Epidermal melanocyte (primary cell): ENCODE measurements around the gene MCF2L.
"Not testable (repeated sequence)": the region's sequence is repeated elsewhere in the genome, so short reads cannot be mapped to it uniquely, and the experiment has no call there.

Experiments
- DNase-seq: peaks from one replicate; pipeline ENCODE4 v3.0.0; 2011; ENCODE audit warnings: low spot score; ENCODE audit not compliant: insufficient read length

MCF2L gene

GRCh38 chr13:113063091-113063491, 94.1 kb downstream of the MCF2L start:
- DNase-seq, result no peak

DNA sequence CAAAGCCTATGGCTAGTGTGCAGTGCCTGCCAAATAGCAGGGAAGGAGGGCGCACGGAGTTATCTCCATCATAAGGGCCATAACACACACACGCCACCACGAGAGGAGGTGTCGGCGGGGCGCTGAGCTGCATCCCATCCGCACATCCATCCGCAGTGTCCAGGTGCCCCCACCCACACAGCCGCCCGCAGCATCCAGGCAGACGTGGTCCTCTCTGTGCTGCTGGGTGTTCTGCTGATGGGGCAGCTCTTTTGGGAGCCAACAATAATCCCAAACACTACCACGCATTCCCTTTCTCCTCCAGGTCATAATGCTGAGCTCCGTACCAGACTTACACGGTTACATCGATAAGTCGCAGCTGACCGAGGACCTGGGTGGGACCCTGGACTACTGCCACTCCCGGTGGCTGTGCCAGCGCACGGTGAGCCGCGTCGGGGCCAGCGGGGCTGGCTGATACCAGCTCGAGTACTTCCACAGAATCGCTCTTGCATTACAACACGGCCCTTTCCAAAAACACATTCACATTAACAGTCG, 95.1 kb downstream of the MCF2L start:
- DNase-seq, result no peak

DNA sequence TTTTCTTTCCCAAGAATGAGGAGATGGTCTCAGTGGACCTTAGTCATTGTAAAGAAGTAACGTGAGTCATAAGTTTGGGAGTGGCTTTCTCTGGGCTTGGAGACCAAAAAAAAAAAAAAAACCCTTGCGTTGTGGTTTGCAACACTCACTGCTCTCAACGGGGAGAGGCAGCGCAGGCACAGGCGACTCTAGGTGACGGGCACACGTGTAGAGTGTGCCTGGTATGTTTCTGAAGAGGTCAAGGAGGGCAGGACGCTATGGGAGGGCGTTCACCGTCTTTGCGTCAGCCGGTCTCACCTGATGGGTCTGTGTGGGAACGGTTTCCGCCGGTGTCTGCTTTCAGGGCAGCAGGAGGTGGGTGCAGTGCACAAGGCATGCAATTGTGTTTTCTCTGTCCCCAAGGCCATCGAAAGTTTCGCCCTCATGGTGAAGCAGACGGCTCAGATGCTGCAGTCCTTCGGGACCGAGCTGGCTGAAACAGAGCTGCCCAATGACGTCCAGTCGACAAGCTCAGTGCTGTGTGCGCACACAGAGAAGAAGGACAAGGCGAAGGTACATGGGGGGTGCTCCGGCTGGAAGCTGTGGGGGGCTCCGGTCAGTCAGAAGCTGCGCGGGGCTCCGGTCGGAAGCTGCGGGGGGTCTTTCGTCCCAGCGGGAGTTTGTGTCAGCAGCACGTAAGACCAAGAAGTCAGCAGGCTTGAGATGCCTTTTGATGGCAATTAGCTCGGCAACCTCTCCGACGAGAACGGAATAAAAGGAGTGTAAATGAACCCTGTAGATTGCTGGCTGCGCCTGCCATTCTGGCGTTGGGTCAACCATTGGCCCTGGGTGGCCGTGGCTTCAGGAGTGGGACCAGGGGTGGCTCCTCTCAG, 95.8 kb downstream of the MCF2L start:
- no peak for DNase-seq

GRCh38 chr13:113065406-113066141, 96.6 kb downstream of the MCF2L start:
- no peak for DNase-seq

DNA sequence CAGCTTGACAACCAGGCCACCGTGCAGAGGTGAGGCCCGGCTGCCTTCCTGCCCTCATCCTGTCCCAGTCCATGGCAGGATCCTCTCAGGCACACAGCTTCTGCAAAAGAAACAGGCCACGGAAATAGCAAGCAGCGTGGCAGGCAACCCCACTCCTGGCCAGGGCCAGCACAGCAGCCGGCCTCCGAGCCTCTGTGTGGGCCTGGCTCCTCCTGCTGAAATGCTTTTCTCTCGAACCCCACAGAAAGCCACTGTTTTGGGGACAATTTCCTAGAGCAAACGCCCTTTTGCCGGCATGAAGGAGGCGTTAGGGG, 97.1 kb downstream of the MCF2L start:
- DNase-seq, result no peak

DNA sequence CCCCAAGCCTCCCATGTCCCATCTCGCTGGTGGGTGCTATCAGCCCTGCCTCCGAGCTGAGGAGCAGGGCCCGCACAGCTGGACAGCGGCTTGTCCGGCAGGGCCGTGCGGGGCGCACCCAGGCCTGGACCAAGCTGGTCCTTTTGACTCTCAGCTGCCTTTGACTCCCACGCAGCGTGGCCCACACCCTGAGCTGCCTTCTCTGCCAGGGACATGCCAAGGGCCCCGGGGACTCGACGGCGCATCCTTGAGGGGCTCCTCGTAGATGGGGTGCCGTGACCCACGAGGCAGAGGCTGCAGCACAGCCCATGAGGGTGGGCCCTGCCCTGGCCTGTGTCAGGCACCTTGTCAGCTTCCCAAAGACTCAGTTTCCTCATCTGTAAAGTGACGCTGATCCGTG, 97.7 kb downstream of the MCF2L start:
- DNase-seq, result no peak

- DNase-seq, result no peak
These were observed 101.1 kb downstream of the MCF2L start for GRCh38 chr13:113069861-113070805.

DNA sequence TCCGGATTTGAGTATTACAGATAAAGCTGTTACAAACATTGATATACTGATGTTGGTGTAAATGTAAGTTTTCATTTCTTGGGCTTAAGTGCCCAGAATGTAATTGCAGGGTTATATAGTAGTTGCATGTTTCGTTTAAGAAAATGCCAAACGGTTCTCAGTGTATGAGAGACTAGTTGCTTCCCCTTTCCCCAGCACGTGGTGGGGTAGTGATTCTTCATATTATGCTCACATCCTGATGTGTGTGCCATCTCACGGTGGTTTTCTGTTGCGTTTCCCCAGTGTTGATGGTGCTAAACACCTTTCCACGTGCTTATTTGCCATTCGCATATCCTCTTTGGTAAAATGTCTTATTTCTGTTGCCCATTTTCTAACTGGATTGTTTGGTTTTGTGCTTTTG, 101.8 kb downstream of the MCF2L start:
- DNase-seq, result no peak

- no peak for DNase-seq
These were observed 103.4 kb downstream of the MCF2L start for GRCh38 chr13:113072376-113072775.

GRCh38 chr13:113073942-113074341, 104.9 kb downstream of the MCF2L start:
- no peak for DNase-seq

GRCh38 chr13:113074401-113074800, 105.4 kb downstream of the MCF2L start:
- DNase-seq, result no peak

- no peak for DNase-seq
These were observed 105.9 kb downstream of the MCF2L start for GRCh38 chr13:113074876-113075275.

- DNase-seq, result no peak
These were observed 106.7 kb downstream of the MCF2L start for GRCh38 chr13:113075711-113076110.

DNA sequence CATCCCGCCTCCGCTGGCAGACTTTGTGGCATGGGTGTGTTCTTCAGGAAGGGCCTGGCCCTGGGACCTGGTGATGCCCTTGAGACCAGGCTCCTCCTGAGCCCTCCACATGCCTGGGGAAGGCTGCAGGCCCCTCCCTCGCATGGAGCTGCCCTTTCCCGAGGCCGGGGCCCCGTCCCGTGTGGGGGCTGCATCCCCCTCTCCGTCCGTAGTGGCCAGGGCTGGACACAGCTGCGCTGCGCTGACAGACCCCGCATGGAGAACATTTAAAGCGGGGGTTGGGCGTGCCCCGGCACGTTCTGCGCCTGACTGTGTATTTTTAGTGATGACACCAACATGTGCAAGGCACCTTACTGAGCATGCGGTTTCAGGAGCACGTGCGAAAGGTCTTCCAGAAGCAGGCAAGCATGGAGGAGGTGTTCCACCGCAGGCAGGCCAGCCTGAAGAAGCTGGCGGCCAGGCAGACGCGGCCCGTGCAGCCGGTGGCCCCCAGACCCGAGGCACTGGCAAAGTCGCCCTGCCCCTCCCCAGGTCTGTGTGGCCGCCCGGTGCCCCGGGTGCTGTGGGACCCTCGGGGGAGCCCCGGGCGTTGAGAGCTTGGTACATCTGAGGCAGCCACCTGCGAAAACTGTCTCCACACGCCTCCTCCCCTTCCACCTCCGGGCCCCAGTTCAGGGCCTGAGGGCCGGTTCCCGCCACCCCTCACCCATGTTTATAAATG, 107.8 kb downstream of the MCF2L start:
- no peak for DNase-seq

GRCh38 chr13:113077566-113077952, 108.5 kb downstream of the MCF2L start:
- no peak for DNase-seq

- no peak for DNase-seq
These were observed 109.2 kb downstream of the MCF2L start for GRCh38 chr13:113077953-113078901.

- no peak for DNase-seq
These were observed 110.1 kb downstream of the MCF2L start for GRCh38 chr13:113078902-113079780.

- not testable (repeated sequence) for DNase-seq
These were observed 110.7 kb downstream of the MCF2L start for GRCh38 chr13:113079781-113080080.

DNA sequence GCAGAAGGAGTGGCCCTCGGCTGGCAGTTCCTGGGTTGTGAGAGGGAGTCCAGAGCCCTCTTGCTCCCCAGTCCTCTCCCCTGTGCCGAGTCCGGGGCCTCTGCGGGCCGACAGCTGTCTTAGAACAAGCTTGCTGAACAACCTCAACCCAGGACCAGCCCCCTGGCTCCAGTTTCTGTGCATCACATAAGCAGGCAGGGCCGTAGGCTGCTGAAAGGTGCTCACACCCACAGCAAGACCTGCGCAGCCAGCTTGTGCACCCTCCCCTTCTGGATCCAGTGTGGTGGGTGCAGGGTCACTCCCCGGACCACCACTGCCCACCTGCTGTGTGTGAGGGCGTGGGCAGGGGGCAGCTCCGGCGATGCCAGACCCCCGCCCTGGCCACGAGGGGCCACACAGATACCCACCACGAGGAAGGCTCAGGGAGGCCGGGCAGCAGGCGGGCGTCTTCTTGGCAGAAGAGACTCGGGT, 111.4 kb downstream of the MCF2L start:
- DNase-seq, result no peak
